H1 (cell line): ENCODE measurements around the gene SLC24A1. TPM values are rescaled to one million over a fixed set of nuclear protein-coding genes. Genes with fewer than 3 reads are reported as not detected.

Source experiments
- CTBP2 ChIP-seq: IDR thresholded peaks from 2 replicates; pipeline ENCODE4 v1.7.0; 2011; ENCODE audit warnings: borderline replicate concordance, mild to moderate bottlenecking, moderate library complexity, mixed read lengths, low read length; ENCODE audit not compliant: insufficient read depth, insufficient read length
- SIRT6 ChIP-seq: IDR thresholded peaks from one replicate; pipeline ENCODE4 v1.7.1; 2012; ENCODE audit warnings: low read length, inconsistent platforms
- polyA plus RNA-seq, 7 experiments: library from polyadenylated mRNA; depleted of rRNA in 3 of 7; stranded (reverse) in 5 of 7; unstranded in 2 of 7; fragments of >200 nt in 5 of 7; fragments of 200-250 nt in 2 of 7; gene quantifications; 1 replicate in 5 of 7; 2 replicates in 1 of 7; 4 replicates in 1 of 7; pipeline versions ENCODE4 v1.2.1 to v1.2.3, GENCODE V29; 2011 to 2013; ENCODE audit warnings: missing spikeins in 2 of 7, mixed read lengths in 2 of 7
- total RNA-seq: library from RNA; stranded (reverse); fragmentation: NEBNext Ultra II Directional; extraction: Animal tissue kit (Norgen Biotek cat#: 25700); gene quantifications from 2 replicates; pipeline ENCODE4 v1.2.1, GENCODE V29; 2021

The SLC24A1 gene
- total and polyA plus RNA-seq, 2 of the 8 experiments (the other 6 are each of a cell fraction or from before 2014, with no cell fraction given): 4.9 to 6.6 TPM

DNA sequence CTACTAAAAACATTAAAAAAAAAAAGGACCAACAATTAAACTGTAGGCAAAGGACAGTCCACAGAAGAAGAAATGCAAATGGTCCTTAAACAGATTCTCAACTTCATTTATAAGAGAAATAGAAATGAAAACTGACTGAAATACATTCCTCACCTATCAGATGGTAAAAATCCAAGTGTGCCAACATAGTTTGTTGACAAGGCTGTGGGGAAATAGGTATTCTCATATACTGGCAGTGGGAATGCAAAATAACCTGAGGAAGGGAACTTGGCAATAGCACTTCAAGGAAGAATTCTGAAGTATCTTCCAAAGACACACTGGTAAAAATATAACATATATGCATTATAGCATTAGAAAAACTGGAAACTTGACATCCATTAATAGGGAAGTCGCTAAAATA, 53.8 kb downstream of the SLC24A1 start (continued):
- no peak for TF ChIP-seq CTBP2
- no peak for TF ChIP-seq SIRT6
